ENCODE data around the gene ABLIM3.

DNA sequence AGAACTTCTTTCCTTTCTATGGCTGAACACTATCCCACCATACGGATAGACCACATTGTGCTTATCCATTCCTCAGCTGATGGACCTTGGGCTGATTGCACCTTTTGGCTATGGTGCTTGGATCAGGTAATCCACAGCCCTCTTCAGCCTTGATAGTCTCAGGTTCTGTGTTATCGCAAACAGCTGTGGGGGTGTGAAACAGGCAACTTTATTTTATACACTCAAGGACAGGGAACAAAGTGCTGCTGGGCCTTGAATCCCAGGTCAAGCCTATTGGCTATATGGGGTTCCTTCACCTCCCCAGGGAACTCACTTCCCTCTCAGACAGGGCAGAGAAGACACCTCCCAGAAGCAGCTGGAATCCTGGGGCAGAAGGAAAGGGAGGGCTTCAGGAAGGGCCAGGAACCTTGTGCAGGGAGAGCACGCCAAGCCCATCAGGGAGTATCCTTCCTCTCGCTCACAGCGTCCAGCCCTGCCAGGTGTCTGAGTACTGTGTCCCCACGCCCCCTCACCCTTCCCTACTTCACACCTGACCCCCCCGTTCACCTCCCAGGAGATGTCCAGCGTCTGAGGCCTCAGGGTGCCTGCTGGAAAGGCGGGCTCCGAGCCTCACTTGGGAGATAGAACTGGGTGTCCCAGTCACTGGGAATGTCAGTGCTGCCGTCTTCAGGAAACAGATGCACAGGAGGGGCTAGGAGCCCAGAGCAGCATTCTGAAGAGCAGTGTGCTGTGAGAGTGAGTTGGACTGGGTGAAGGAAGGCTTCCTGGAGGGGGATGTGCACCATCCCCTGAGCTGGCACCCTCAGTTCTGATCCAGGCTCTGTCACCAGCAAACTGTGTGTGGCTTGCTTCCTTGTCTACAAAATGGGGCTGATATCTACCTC is 163.1 kb downstream of the ABLIM3 start:
- TF ChIP-seq, protein P1, sequence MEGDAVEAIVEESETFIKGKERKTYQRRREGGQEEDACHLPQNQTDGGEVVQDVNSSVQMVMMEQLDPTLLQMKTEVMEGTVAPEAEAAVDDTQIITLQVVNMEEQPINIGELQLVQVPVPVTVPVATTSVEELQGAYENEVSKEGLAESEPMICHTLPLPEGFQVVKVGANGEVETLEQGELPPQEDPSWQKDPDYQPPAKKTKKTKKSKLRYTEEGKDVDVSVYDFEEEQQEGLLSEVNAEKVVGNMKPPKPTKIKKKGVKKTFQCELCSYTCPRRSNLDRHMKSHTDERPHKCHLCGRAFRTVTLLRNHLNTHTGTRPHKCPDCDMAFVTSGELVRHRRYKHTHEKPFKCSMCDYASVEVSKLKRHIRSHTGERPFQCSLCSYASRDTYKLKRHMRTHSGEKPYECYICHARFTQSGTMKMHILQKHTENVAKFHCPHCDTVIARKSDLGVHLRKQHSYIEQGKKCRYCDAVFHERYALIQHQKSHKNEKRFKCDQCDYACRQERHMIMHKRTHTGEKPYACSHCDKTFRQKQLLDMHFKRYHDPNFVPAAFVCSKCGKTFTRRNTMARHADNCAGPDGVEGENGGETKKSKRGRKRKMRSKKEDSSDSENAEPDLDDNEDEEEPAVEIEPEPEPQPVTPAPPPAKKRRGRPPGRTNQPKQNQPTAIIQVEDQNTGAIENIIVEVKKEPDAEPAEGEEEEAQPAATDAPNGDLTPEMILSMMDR (optimal IDR thresholded peaks at IDR 0.05 in 1 of 3, IDR thresholded peaks at IDR 0.05 in 1 of 3, conservative IDR thresholded peaks at IDR 0.05 in 1 of 3; ENCODE audit: extremely low read depth in 1 of 3, insufficient read depth in 2 of 3, low read length in 3 of 3): no peak
- TF ChIP-seq EZH2 (IDR thresholded peaks at IDR 0.05; ENCODE audit: low read length): no peak
